Measurements from ENCODE around the gene NRG2. TPM values are rescaled to one million over a fixed set of nuclear protein-coding genes. Genes with fewer than 3 reads are reported as not detected.
A peak's percentile ranks its signal among the peaks of the same experiment; 100 is the strongest.

Gene NRG2
- total RNA-seq, 6 experiments from 2014 or later, result 0.07 to 0.77 (median 0.14) TPM; not detected in 1

GRCh38 chr5:140049205-140049604 lies 6.1 kb upstream of the NRG2 start:
- ATAC-seq (peak in 1 of 4 donors; percentile 21), DNase-seq (no peak)
- no peaks in the 10 kb centered on the region for H3K36me3 ChIP-seq
- no peak for TF ChIP-seq CTCF (IDR thresholded peaks at IDR 0.05)
- TF ChIP-seq POLR2A (IDR thresholded peaks at IDR 0.05), result no peak
- H3K4me1 ChIP-seq, result no peaks in the 10 kb centered on the region
- 54% methylated on average over 1 of the region's 1 CpG for WGBS (ENCODE audit: insufficient coverage, low coverage, low lambda C conversion rate, missing lambda C conversion rate)
- intact Hi-C loops (cut with DNase I), result no loop called here
- H3K4me3 ChIP-seq, result no peak overlapping the region
- H3K9me3 ChIP-seq, result no peaks in the 10 kb centered on the region
- H3K27me3 ChIP-seq, result no peaks in the 10 kb centered on the region
- H3K27ac ChIP-seq, result no peak overlapping the region

GRCh38 chr5:140044041-140044440 lies 942 bp upstream of the NRG2 start:
- H3K27ac ChIP-seq, result no peak overlapping the region
- no peak for DNase-seq
- intact Hi-C loops (cut with DNase I), result no loop called here
- no peak for ATAC-seq
- peaks cover 0 to 26% (median 0%) of the 10 kb centered on the region in 4 donors for H3K4me1 ChIP-seq
- no peaks in the 10 kb centered on the region for H3K9me3 ChIP-seq
- H3K27me3 ChIP-seq, result no peaks in the 10 kb centered on the region
- H3K4me3 ChIP-seq, result no peak overlapping the region
- WGBS (ENCODE audit: insufficient coverage, low coverage, low lambda C conversion rate, missing lambda C conversion rate), result 30% methylated on average over 1 of the region's 1 CpG
- TF ChIP-seq CTCF (IDR thresholded peaks at IDR 0.05) (no peak), POLR2A (IDR thresholded peaks at IDR 0.05) (no peak)
- H3K36me3 ChIP-seq, result no peaks in the 10 kb centered on the region

GRCh38 chr5:140043508-140043872 lies 391 bp upstream of the NRG2 start:
- Histone ChIP-seq H3K27me3 (no peaks in the 10 kb centered on the region), H3K4me3 (peak overlapping the region; percentile 35 to 53 (median 38)), H3K27ac (no peak overlapping the region), H3K4me1 (peaks cover 0 to 31% (median 0%) of the 10 kb centered on the region in 4 donors), H3K36me3 (no peaks in the 10 kb centered on the region), H3K9me3 (no peaks in the 10 kb centered on the region)
- intact Hi-C loops (cut with DNase I), result no loop called here
- ATAC-seq, result peak; percentile 6 to 11 (median 8)
- 4% methylated on average over 7 of the region's 12 CpGs for WGBS (ENCODE audit: insufficient coverage, low coverage, low lambda C conversion rate, missing lambda C conversion rate)
- TF ChIP-seq POLR2A (IDR thresholded peaks at IDR 0.05), result no peak
- DNase-seq, result peak in 1 of 3 donors; percentile 21

- DNase-seq (no peak), ATAC-seq (no peak)
- WGBS (ENCODE audit: insufficient coverage, low coverage, low lambda C conversion rate, missing lambda C conversion rate), result 0% methylated on average over 2 of the region's 19 CpGs
- Histone ChIP-seq H3K27ac (no peak overlapping the region), H3K27me3 (no peaks in the 10 kb centered on the region), H3K4me1 (peaks cover 0 to 37% (median 0%) of the 10 kb centered on the region in 4 donors), H3K36me3 (no peaks in the 10 kb centered on the region), H3K4me3 (peak overlapping the region; percentile 35 to 53 (median 38)), H3K9me3 (no peaks in the 10 kb centered on the region)
- intact Hi-C loops (cut with DNase I), result no loop called here
- no peak for TF ChIP-seq CTCF (IDR thresholded peaks at IDR 0.05)
- no peak for TF ChIP-seq POLR2A (IDR thresholded peaks at IDR 0.05)
These were observed 781 bp downstream of the NRG2 start for GRCh38 chr5:140042393-140042642.

- H3K27me3 ChIP-seq, result no peaks in the 10 kb centered on the region
- peak overlapping the region; percentile 35 to 53 (median 38) for H3K4me3 ChIP-seq
- peaks cover 0 to 37% (median 0%) of the 10 kb centered on the region in 4 donors for H3K4me1 ChIP-seq
- H3K9me3 ChIP-seq, result no peaks in the 10 kb centered on the region
- DNase-seq, result peak; percentile 28 to 56 (median 51)
- no peak overlapping the region for H3K27ac ChIP-seq
- intact Hi-C loops (cut with DNase I), result no loop called here
- 16% methylated on average over 22 of the region's 34 CpGs for WGBS (ENCODE audit: insufficient coverage, low coverage, low lambda C conversion rate, missing lambda C conversion rate)
- no peaks in the 10 kb centered on the region for H3K36me3 ChIP-seq
- no peak for TF ChIP-seq CTCF (IDR thresholded peaks at IDR 0.05)
- no peak for TF ChIP-seq POLR2A (IDR thresholded peaks at IDR 0.05)
- peak; percentile 15 to 40 (median 27) for ATAC-seq
These were observed 1.4 kb downstream of the NRG2 start for GRCh38 chr5:140041492-140042392.
